GM23248 (cell line): Measurements from ENCODE around the gene MMP7. TPM values are rescaled to one million over a fixed set of nuclear protein-coding genes. Genes with fewer than 3 reads are reported as not detected.

Experiments
- DNase-seq: peaks from one replicate; pipeline ENCODE4 v3.0.0-alpha.2; 2015
- H2AFZ ChIP-seq: fragments of 200-600 bp; sonication (generic); 2 replicates; pipeline ENCODE4 v1.6.1; 2016; ENCODE audit warnings: antibody characterized with exemption
- H3F3A ChIP-seq: fragments of 200-600 bp; sonication (generic); 2 replicates; pipeline ENCODE4 v1.6.1; 2016; ENCODE audit warnings: mild to moderate bottlenecking, antibody characterized with exemption, mixed run types; ENCODE audit not compliant: insufficient read depth
- H3K27ac ChIP-seq: fragments of 200-600 bp; sonication (generic); 2 replicates; pipeline ENCODE4 v1.5.1; 2016; ENCODE audit warnings: mild to moderate bottlenecking
- H3K27me3 ChIP-seq: fragments of 200-600 bp; sonication (generic); replicated peaks from 2 replicates; pipeline ENCODE4 v1.6.1; 2016; ENCODE audit warnings: mild to moderate bottlenecking; ENCODE audit not compliant: insufficient read depth
- H3K36me3 ChIP-seq: fragments of 200-600 bp; sonication (generic); 2 replicates; pipeline ENCODE4 v1.6.1; 2016; ENCODE audit warnings: low read depth, mild to moderate bottlenecking
- H3K4me1 ChIP-seq: fragments of 200-600 bp; sonication (generic); 2 replicates; pipeline ENCODE4 v1.6.1; 2016; ENCODE audit warnings: mild to moderate bottlenecking; ENCODE audit not compliant: insufficient read depth
- H3K4me2 ChIP-seq: fragments of 200-600 bp; sonication (generic); one replicate; pipeline ENCODE4 v1.6.1; 2016; ENCODE audit warnings: mild to moderate bottlenecking; ENCODE audit not compliant: unreplicated experiment
- H3K4me3 ChIP-seq: fragments of 200-600 bp; sonication (generic); 2 replicates; pipeline ENCODE4 v1.5.1; 2016; ENCODE audit warnings: mild to moderate bottlenecking
- H3K79me2 ChIP-seq: fragments of 200-600 bp; sonication (generic); 2 replicates; pipeline ENCODE4 v1.6.1; 2016; ENCODE audit warnings: mild to moderate bottlenecking; ENCODE audit not compliant: insufficient read depth
- H3K9ac ChIP-seq: fragments of 200-600 bp; sonication (generic); 2 replicates; pipeline ENCODE4 v1.6.1; 2016; ENCODE audit warnings: mild to moderate bottlenecking
- H3K9me2 ChIP-seq: fragments of 200-600 bp; sonication (generic); 2 replicates; pipeline ENCODE4 v1.6.1; 2016; ENCODE audit warnings: mixed run types, mild to moderate bottlenecking, moderate library complexity; ENCODE audit not compliant: insufficient read depth
- H3K9me3 ChIP-seq: fragments of 200-600 bp; sonication (generic); one replicate; pipeline ENCODE4 v1.6.1; 2017; ENCODE audit warnings: low read depth
- H4K20me1 ChIP-seq: fragments of 200-600 bp; sonication (generic); 2 replicates; pipeline ENCODE4 v1.6.0; 2016; ENCODE audit not compliant: insufficient read depth
- EZH2 ChIP-seq: fragments of 200-600 bp; sonication (generic); IDR thresholded peaks from 2 replicates; pipeline ENCODE4 v1.6.1; 2018; ENCODE audit warnings: antibody characterized with exemption, mild to moderate bottlenecking; ENCODE audit not compliant: insufficient read depth, poor library complexity, severe bottlenecking
- EZH2phosphoT487 ChIP-seq: fragments of 200-600 bp; sonication (generic); IDR thresholded peaks from 2 replicates; pipeline ENCODE4 v1.6.1; 2018; ENCODE audit warnings: antibody characterized with exemption, moderate library complexity, mild to moderate bottlenecking, low read depth; ENCODE audit not compliant: insufficient read depth
- WGBS, 2 experiments: methylation state at CpG; one replicate each; pipeline ENCODE4 v1.1.6; 2015 to 2017; ENCODE audit warnings: low lambda C conversion rate in 2 of 2, low coverage in 1 of 2; ENCODE audit errors: missing lambda C conversion rate in 2 of 2; 5-methylcytosine and 5-hydroxymethylcytosine counted together
- in situ Hi-C: fragments of 300-500 bp; cut with MboI; formaldehyde crosslinking; loops from 2 replicates; pipeline ENCODE4 v1.15.0; 2020
- polyA plus RNA-seq: library from polyadenylated mRNA; unstranded; fragments of >200 nt; fragmentation: Nextera tagmentation; extraction: Ambion mirVana; gene quantifications from 2 replicates; pipeline ENCODE4 v1.2.1, GENCODE V29; 2016
- total RNA-seq: library from RNA; depleted of rRNA; stranded (reverse); fragments of >200 nt; shearing (Covaris generic); gene quantifications from 2 replicates; pipeline ENCODE4 v1.2.3, GENCODE V29; 2014

Gene MMP7
- total and polyA plus RNA-seq, 2 experiments from 2014 or later = not detected

GRCh38 chr11:102539567-102539966 is 9.0 kb upstream of the MMP7 start:
- no peaks in the 10 kb centered on the region for H3F3A ChIP-seq
- H2AFZ ChIP-seq = no peak overlapping the region
- H3K9ac ChIP-seq = no peak overlapping the region
- no peaks in the 10 kb centered on the region for H3K79me2 ChIP-seq
- WGBS, 2 experiments = 32 to 45% methylated on average over 2 of the region's 2 CpGs
- H3K27ac ChIP-seq = no peak overlapping the region
- no peaks in the 10 kb centered on the region for H3K4me1 ChIP-seq
- no peaks in the 10 kb centered on the region for H4K20me1 ChIP-seq
- H3K9me2 ChIP-seq = no peaks in the 10 kb centered on the region
- DNase-seq = no peak
- no peaks in the 10 kb centered on the region for H3K36me3 ChIP-seq
- in situ Hi-C loops = no loop called here
- H3K4me2 ChIP-seq = no peak overlapping the region
- TF ChIP-seq EZH2 = no peak
- no peak for TF ChIP-seq EZH2phosphoT487
- H3K27me3 ChIP-seq = peaks cover 31% of the 10 kb centered on the region
- H3K4me3 ChIP-seq = no peak overlapping the region
- H3K9me3 ChIP-seq = no peaks in the 10 kb centered on the region

GRCh38 chr11:102538932-102539331 is 8.4 kb upstream of the MMP7 start:
- TF ChIP-seq EZH2phosphoT487 = no peak
- TF ChIP-seq EZH2 = no peak
- Histone ChIP-seq H3K36me3 (no peaks in the 10 kb centered on the region), H3K9me2 (no peaks in the 10 kb centered on the region), H3K4me2 (no peak overlapping the region), H3K4me1 (no peaks in the 10 kb centered on the region), H3F3A (no peaks in the 10 kb centered on the region), H3K27me3 (peaks cover 31% of the 10 kb centered on the region), H3K27ac (no peak overlapping the region), H3K9ac (no peak overlapping the region), H4K20me1 (no peaks in the 10 kb centered on the region), H2AFZ (no peak overlapping the region), H3K79me2 (no peaks in the 10 kb centered on the region), H3K4me3 (no peak overlapping the region), H3K9me3 (no peaks in the 10 kb centered on the region)
- no peak for DNase-seq
- in situ Hi-C loops = no loop called here
- WGBS, 2 experiments = 79 to 82% methylated on average over 4 of the region's 4 CpGs

GRCh38 chr11:102534261-102534872 is 3.8 kb upstream of the MMP7 start:
- H3K79me2 ChIP-seq = no peaks in the 10 kb centered on the region
- in situ Hi-C loops = no loop called here
- H3F3A ChIP-seq = 0 out of 2 replicates have a peak, but pooled peaks cover 3% of the 10 kb centered on the region
- 0 out of 2 replicates have a peak, but pooled peaks cover 5% of the 10 kb centered on the region for H3K4me1 ChIP-seq
- WGBS, 2 experiments = 74 to 75% methylated on average over 6 of the region's 6 CpGs
- no peak overlapping the region for H3K4me3 ChIP-seq
- H3K9me2 ChIP-seq = no peaks in the 10 kb centered on the region
- no peaks in the 10 kb centered on the region for H4K20me1 ChIP-seq
- DNase-seq = no peak
- H3K27me3 ChIP-seq = peaks cover 24% of the 10 kb centered on the region
- no peaks in the 10 kb centered on the region for H3K9me3 ChIP-seq
- no peak overlapping the region for H2AFZ ChIP-seq
- no peak for TF ChIP-seq EZH2
- TF ChIP-seq EZH2phosphoT487 = no peak
- no peak overlapping the region for H3K9ac ChIP-seq
- H3K27ac ChIP-seq = no peak overlapping the region
- H3K4me2 ChIP-seq = no peak overlapping the region
- no peaks in the 10 kb centered on the region for H3K36me3 ChIP-seq

GRCh38 chr11:102528618-102529017 is 1.9 kb downstream of the MMP7 start:
- Histone ChIP-seq H2AFZ (no peak overlapping the region), H3K4me3 (no peak overlapping the region), H3K27ac (no peak overlapping the region), H3K9ac (no peak overlapping the region), H3K4me2 (no peak overlapping the region), H3F3A (0 out of 2 replicates have a peak, but pooled peaks cover 3% of the 10 kb centered on the region), H3K79me2 (no peaks in the 10 kb centered on the region), H4K20me1 (no peaks in the 10 kb centered on the region), H3K9me3 (no peaks in the 10 kb centered on the region), H3K9me2 (no peaks in the 10 kb centered on the region), H3K36me3 (no peaks in the 10 kb centered on the region), H3K4me1 (0 out of 2 replicates have a peak, but pooled peaks cover 5% of the 10 kb centered on the region), H3K27me3 (no peaks in the 10 kb centered on the region)
- TF ChIP-seq EZH2phosphoT487 (no peak), EZH2 (no peak)
- in situ Hi-C loops = no loop called here
- DNase-seq = no peak

GRCh38 chr11:102527684-102528083 is 2.9 kb downstream of the MMP7 start:
- WGBS, 2 experiments = 33 to 47% methylated on average over 2 of the region's 2 CpGs
- TF ChIP-seq EZH2phosphoT487 (no peak), EZH2 (no peak)

More at GRCh38 chr11:102527684-102528083, 2.9 kb downstream of the MMP7 start:
- H3K9me2 ChIP-seq = no peaks in the 10 kb centered on the region
- no peak overlapping the region for H2AFZ ChIP-seq
- H3K79me2 ChIP-seq = no peaks in the 10 kb centered on the region
- peak; percentile 3 for DNase-seq
- in situ Hi-C loops = no loop called here
- no peak overlapping the region for H3K4me3 ChIP-seq
- no peak overlapping the region for H3K4me2 ChIP-seq
- H3K9ac ChIP-seq = no peak overlapping the region
- no peaks in the 10 kb centered on the region for H3K36me3 ChIP-seq
- 0 out of 2 replicates have a peak, but pooled peaks cover 3% of the 10 kb centered on the region for H3F3A ChIP-seq
- H3K9me3 ChIP-seq = no peaks in the 10 kb centered on the region
- no peaks in the 10 kb centered on the region for H3K27me3 ChIP-seq
- no peak overlapping the region for H3K27ac ChIP-seq
- no peaks in the 10 kb centered on the region for H4K20me1 ChIP-seq
- H3K4me1 ChIP-seq = 0 out of 2 replicates have a peak, but pooled peaks cover 5% of the 10 kb centered on the region
